K562 (cell line): ENCODE results near the gene SARS1. TPM values are rescaled to one million over a fixed set of nuclear protein-coding genes. Genes with fewer than 3 reads are reported as not detected.

Experiments
- ILK ChIP-seq: fragments of 450-650 bp; IDR thresholded peaks from 2 replicates; pipeline ENCODE4 v1.6.1; 2016; ENCODE audit warnings: missing genetic modification characterization, low read depth, mild to moderate bottlenecking, missing compliant biosample characterization, moderate library complexity, borderline replicate concordance
- TARDBP ChIP-seq: fragments of 450-650 bp; IDR thresholded peaks from 2 replicates; pipeline ENCODE4 v1.6.1; 2016
- YY1 ChIP-seq, 3 experiments: IDR thresholded peaks; 2 replicates each; pipeline ENCODE4 v1.6.1; 2011; ENCODE audit warnings: low read length in 2 of 3, mild to moderate bottlenecking in 2 of 3, moderate library complexity in 2 of 3, borderline replicate concordance in 1 of 3, control low read depth in 1 of 3, low read depth in 1 of 3; ENCODE audit not compliant: insufficient read depth in 3 of 3, insufficient replicate concordance in 2 of 3, control insufficient read depth in 1 of 3, insufficient read length in 1 of 3; ENCODE audit errors: extremely low read depth in 1 of 3
- polyA plus RNA-seq, 8 experiments: library from polyadenylated mRNA; depleted of rRNA in 4 of 8; stranded (reverse) in 5 of 8; unstranded in 3 of 8; fragments of >200 nt; fragmentation: Nextera tagmentation in 2 of 8; fragmentation: Illumina TruSeq in 1 of 8; extraction: Ambion mirVana in 2 of 8; extraction: Trizol in 1 of 8; gene quantifications; 2 replicates each; pipeline versions ENCODE4 v1.2.1 to v1.2.3, GENCODE V29; 2011 to 2014; ENCODE audit warnings: inconsistent platforms in 1 of 8, missing spikeins in 1 of 8
- total RNA-seq, 7 experiments: library from RNA; depleted of rRNA in 6 of 7; stranded (reverse); fragments of >200 nt in 6 of 7; fragmentation: Illumina TruSeq in 2 of 7; extraction: Trizol in 2 of 7; gene quantifications; 2 replicates each; pipeline versions ENCODE4 v1.2.1 to v1.2.3, GENCODE V29; 2011 to 2021; ENCODE audit warnings: low replicate concordance in 1 of 7
- TF ChIP-seq, protein P1 (sequence below), 3 experiments: fragments of 200-800 bp in 1 of 3; fragments of 250-450 bp in 1 of 3; fragments of 450-650 bp in 1 of 3; sonication (Bioruptor Pico) in 1 of 3; sonication (Bioruptor generic) in 1 of 3; formaldehyde crosslinking in 1 of 3; IDR thresholded peaks; 2 replicates each; pipeline versions ENCODE4 v1.6.1 to v1.8.0; 2016 to 2022; ENCODE audit warnings: mild to moderate bottlenecking in 2 of 3, missing genetic modification characterization in 2 of 3, missing compliant biosample characterization in 1 of 3, moderate library complexity in 1 of 3
- TF ChIP-seq, protein P2 (sequence below): fragments of 450-650 bp; IDR thresholded peaks from 2 replicates; pipeline ENCODE4 v1.6.1; 2016; ENCODE audit warnings: low read depth
- TF ChIP-seq, protein P3 (sequence below): fragments of 450-650 bp; conservative IDR thresholded peaks from 2 replicates; pipeline ENCODE4 v1.6.1; 2016; ENCODE audit warnings: missing genetic modification characterization, low read depth, mild to moderate bottlenecking, missing compliant biosample characterization, moderate library complexity
- TF ChIP-seq, protein P4 (sequence below): fragments of 450-650 bp; IDR thresholded peaks from 2 replicates; pipeline ENCODE4 v1.7.1; 2018; ENCODE audit warnings: mild to moderate bottlenecking, low read depth; ENCODE audit not compliant: partially characterized antibody

The SARS1 gene
- total and polyA plus RNA-seq, 9 of the 15 experiments (the other 6 are each of a cell fraction or from before 2014, with no cell fraction given) = 221 to 623 (median 254) TPM

DNA sequence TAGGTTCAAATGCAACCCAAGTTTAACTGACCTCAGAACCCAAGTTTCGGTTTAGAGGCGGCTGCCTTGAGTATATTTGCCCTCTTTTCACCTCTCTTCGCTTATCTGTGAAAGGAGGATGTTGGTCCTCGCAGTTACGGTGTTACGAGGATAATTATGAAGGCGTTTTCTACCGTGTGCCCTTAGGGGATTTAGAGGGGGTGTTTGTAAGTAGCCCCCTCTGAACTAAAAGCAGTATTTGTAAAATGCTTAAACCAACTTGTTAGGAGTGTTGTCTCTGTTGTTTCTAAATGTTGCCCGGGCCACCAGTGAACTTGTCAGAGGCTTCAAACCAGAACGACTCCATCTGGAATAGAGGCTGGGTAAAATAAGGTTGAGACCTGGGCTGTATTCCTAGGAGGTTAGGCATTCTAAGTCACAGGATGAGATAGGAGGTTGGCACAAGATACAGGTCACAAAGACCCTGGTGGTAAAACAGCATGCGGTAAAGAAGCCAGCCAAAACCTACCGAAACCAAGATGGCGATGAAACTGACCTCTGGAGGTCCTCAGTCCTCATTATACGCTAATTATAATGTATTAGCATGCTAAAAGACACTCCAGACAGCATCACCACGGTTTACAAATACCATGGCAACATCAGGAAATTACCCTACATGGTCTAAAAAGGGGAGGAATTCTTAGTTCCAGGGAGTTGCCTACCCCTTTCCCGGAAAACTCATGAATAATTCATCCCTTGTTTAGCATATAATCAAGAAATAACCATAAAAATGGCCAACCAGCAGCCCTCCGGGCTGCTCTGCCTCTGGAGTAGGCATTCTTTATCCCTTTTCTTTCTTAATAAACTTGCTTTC, 70.3 kb downstream of the SARS1 start (continued):
- TF ChIP-seq ILK (tag) (peak; percentile 2; the same call in 1 of the 2 replicates), TARDBP (0 out of 2 replicates have a peak, but pooled peaks have one; percentile 11), YY1 (IDR thresholded peaks at IDR 0.05; ENCODE audit: borderline replicate concordance in 1 of 3, control insufficient read depth in 1 of 3, extremely low read depth in 1 of 3, insufficient read depth in 3 of 3, insufficient read length in 1 of 3, insufficient replicate concordance in 2 of 3, low read depth in 1 of 3, low read length in 2 of 3) (peak in 1 of 3 experiments; percentile 50)
- TF ChIP-seq, protein P1, sequence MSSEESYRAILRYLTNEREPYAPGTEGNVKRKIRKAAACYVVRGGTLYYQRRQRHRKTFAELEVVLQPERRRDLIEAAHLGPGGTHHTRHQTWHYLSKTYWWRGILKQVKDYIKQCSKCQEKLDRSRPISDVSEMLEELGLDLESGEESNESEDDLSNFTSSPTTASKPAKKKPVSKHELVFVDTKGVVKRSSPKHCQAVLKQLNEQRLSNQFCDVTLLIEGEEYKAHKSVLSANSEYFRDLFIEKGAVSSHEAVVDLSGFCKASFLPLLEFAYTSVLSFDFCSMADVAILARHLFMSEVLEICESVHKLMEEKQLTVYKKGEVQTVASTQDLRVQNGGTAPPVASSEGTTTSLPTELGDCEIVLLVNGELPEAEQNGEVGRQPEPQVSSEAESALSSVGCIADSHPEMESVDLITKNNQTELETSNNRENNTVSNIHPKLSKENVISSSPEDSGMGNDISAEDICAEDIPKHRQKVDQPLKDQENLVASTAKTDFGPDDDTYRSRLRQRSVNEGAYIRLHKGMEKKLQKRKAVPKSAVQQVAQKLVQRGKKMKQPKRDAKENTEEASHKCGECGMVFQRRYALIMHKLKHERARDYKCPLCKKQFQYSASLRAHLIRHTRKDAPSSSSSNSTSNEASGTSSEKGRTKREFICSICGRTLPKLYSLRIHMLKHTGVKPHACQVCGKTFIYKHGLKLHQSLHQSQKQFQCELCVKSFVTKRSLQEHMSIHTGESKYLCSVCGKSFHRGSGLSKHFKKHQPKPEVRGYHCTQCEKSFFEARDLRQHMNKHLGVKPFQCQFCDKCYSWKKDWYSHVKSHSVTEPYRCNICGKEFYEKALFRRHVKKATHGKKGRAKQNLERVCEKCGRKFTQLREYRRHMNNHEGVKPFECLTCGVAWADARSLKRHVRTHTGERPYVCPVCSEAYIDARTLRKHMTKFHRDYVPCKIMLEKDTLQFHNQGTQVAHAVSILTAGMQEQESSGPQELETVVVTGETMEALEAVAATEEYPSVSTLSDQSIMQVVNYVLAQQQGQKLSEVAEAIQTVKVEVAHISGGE (CRISPR knock-in tag; IDR thresholded peaks at IDR 0.05) = peak in 1 of 3 experiments; percentile 56; a peak in 1 of 6 replicates
- TF ChIP-seq, protein P2, sequence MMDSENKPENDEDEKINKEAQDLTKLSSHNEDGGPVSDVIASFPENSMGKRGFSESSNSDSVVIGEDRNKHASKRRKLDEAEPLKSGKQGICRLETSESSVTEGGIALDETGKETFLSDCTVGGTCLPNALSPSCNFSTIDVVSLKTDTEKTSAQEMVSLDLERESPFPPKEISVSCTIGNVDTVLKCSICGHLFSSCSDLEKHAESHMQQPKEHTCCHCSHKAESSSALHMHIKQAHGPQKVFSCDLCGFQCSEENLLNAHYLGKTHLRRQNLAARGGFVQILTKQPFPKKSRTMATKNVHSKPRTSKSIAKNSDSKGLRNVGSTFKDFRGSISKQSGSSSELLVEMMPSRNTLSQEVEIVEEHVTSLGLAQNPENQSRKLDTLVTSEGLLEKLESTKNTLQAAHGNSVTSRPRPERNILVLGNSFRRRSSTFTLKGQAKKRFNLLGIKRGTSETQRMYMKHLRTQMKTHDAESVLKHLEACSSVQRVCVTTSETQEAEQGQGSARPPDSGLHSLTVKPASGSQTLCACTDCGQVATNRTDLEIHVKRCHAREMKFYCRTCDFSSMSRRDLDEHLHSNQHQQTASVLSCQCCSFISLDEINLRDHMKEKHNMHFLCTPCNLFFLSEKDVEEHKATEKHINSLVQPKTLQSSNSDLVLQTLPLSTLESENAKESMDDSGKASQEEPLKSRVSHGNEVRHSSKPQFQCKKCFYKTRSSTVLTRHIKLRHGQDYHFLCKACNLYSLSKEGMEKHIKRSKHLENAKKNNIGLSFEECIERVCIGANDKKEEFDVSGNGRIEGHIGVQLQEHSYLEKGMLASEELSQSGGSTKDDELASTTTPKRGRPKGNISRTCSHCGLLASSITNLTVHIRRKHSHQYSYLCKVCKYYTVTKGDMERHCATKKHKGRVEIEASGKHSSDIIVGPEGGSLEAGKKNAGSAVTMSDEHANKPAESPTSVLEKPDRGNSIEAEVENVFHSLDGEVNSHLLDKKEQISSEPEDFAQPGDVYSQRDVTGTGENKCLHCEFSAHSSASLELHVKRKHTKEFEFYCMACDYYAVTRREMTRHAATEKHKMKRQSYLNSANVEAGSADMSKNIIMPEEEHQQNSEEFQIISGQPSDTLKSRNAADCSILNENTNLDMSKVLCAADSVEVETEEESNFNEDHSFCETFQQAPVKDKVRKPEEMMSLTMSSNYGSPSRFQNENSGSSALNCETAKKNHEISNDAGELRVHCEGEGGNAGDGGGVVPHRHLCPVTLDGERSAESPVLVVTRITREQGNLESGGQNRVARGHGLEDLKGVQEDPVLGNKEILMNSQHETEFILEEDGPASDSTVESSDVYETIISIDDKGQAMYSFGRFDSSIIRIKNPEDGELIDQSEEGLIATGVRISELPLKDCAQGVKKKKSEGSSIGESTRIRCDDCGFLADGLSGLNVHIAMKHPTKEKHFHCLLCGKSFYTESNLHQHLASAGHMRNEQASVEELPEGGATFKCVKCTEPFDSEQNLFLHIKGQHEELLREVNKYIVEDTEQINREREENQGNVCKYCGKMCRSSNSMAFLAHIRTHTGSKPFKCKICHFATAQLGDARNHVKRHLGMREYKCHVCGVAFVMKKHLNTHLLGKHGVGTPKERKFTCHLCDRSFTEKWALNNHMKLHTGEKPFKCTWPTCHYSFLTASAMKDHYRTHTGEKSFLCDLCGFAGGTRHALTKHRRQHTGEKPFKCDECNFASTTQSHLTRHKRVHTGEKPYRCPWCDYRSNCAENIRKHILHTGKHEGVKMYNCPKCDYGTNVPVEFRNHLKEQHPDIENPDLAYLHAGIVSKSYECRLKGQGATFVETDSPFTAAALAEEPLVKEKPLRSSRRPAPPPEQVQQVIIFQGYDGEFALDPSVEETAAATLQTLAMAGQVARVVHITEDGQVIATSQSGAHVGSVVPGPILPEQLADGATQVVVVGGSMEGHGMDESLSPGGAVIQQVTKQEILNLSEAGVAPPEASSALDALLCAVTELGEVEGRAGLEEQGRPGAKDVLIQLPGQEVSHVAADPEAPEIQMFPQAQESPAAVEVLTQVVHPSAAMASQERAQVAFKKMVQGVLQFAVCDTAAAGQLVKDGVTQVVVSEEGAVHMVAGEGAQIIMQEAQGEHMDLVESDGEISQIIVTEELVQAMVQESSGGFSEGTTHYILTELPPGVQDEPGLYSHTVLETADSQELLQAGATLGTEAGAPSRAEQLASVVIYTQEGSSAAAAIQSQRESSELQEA = 0 out of 2 replicates have a peak, but pooled peaks have one; percentile 7
- TF ChIP-seq, protein P3, sequence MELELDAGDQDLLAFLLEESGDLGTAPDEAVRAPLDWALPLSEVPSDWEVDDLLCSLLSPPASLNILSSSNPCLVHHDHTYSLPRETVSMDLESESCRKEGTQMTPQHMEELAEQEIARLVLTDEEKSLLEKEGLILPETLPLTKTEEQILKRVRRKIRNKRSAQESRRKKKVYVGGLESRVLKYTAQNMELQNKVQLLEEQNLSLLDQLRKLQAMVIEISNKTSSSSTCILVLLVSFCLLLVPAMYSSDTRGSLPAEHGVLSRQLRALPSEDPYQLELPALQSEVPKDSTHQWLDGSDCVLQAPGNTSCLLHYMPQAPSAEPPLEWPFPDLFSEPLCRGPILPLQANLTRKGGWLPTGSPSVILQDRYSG = peak; percentile 61
- TF ChIP-seq, protein P4, sequence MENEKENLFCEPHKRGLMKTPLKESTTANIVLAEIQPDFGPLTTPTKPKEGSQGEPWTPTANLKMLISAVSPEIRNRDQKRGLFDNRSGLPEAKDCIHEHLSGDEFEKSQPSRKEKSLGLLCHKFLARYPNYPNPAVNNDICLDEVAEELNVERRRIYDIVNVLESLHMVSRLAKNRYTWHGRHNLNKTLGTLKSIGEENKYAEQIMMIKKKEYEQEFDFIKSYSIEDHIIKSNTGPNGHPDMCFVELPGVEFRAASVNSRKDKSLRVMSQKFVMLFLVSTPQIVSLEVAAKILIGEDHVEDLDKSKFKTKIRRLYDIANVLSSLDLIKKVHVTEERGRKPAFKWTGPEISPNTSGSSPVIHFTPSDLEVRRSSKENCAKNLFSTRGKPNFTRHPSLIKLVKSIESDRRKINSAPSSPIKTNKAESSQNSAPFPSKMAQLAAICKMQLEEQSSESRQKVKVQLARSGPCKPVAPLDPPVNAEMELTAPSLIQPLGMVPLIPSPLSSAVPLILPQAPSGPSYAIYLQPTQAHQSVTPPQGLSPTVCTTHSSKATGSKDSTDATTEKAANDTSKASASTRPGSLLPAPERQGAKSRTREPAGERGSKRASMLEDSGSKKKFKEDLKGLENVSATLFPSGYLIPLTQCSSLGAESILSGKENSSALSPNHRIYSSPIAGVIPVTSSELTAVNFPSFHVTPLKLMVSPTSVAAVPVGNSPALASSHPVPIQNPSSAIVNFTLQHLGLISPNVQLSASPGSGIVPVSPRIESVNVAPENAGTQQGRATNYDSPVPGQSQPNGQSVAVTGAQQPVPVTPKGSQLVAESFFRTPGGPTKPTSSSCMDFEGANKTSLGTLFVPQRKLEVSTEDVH = no peak
